K562 (cell line): Measurements from ENCODE around the gene CORO2A.

Experiments
- CTCF ChIP-seq, 3 experiments: IDR thresholded peaks in 2 of 3; conservative IDR thresholded peaks in 1 of 3; 2 replicates each; pipeline ENCODE4 v1.5.1; 2011 to 2012; ENCODE audit warnings: low read length in 3 of 3, mild to moderate bottlenecking in 3 of 3, control low read depth in 2 of 3, improper control_type of control experiment in 1 of 3, inconsistent platforms in 1 of 3, low read depth in 1 of 3, mixed read lengths in 1 of 3, moderate library complexity in 1 of 3; ENCODE audit not compliant: insufficient read depth in 2 of 3
- E2F5 ChIP-seq: sonication (generic); formaldehyde crosslinking; IDR thresholded peaks from 2 replicates; pipeline ENCODE4 v1.8.0; 2022; ENCODE audit warnings: mild to moderate bottlenecking, missing genetic modification reagents
- ELK1 ChIP-seq: sonication (generic); formaldehyde crosslinking; IDR thresholded peaks from 2 replicates; pipeline ENCODE4 v1.8.1; 2022; ENCODE audit warnings: missing genetic modification reagents
- EZH2 ChIP-seq: IDR thresholded peaks from 2 replicates; pipeline ENCODE4 v1.6.1; 2012; ENCODE audit warnings: low read depth, mild to moderate bottlenecking, inconsistent platforms, low read length, borderline replicate concordance
- MAX ChIP-seq: sonication (generic); formaldehyde crosslinking; IDR thresholded peaks from 2 replicates; pipeline ENCODE4 v1.9.0; 2022; ENCODE audit warnings: mild to moderate bottlenecking, missing genetic modification reagents
- NFATC3 ChIP-seq: fragments of 450-650 bp; IDR thresholded peaks from 2 replicates; pipeline ENCODE4 v1.6.1; 2017; ENCODE audit warnings: mild to moderate bottlenecking
- NR3C1 ChIP-seq: sonication (generic); formaldehyde crosslinking; IDR thresholded peaks from 2 replicates; pipeline ENCODE4 v1.8.1; 2022; ENCODE audit warnings: missing genetic modification reagents
- POLR2A ChIP-seq: fragments of 450-650 bp; conservative IDR thresholded peaks from 2 replicates; pipeline ENCODE4 v1.6.1; 2016
- SIN3A ChIP-seq, 2 experiments: fragments of 150-350 bp in 1 of 2; IDR thresholded peaks; 2 replicates each; pipeline ENCODE4 v1.6.1; 2011 to 2016; ENCODE audit warnings: borderline replicate concordance in 2 of 2, low read depth in 2 of 2, low read length in 2 of 2, mild to moderate bottlenecking in 2 of 2, moderate library complexity in 2 of 2; ENCODE audit not compliant: control insufficient read depth in 1 of 2
- SMARCA5 ChIP-seq: fragments of 450-650 bp; IDR thresholded peaks from 2 replicates; pipeline ENCODE4 v1.6.1; 2016
- SMC3 ChIP-seq: conservative IDR thresholded peaks from 2 replicates; pipeline ENCODE4 v1.6.1; 2011; ENCODE audit warnings: low read depth, low read length, improper control_type of control experiment; ENCODE audit not compliant: insufficient read depth
- USF2 ChIP-seq: sonication (generic); formaldehyde crosslinking; IDR thresholded peaks from 2 replicates; pipeline ENCODE4 v1.5.0; 2020; ENCODE audit warnings: missing genetic modification reagents
- ZFP36 ChIP-seq: fragments of 150-350 bp; IDR thresholded peaks from 2 replicates; pipeline ENCODE4 v1.6.1; 2018; ENCODE audit warnings: low read length, low read depth; ENCODE audit not compliant: partially characterized antibody

- TF ChIP-seq SMC3 = no peak
- no peak for TF ChIP-seq CTCF (IDR thresholded peaks at IDR 0.05 in 2 of 3, conservative IDR thresholded peaks at IDR 0.05 in 1 of 3; ENCODE audit: insufficient read depth in 2 of 3, low read depth in 1 of 3, low read length in 3 of 3)
- no peak for TF ChIP-seq ZFP36
- TF ChIP-seq MAX (CRISPR knock-in tag) = no peak
- no peak for TF ChIP-seq USF2
- TF ChIP-seq SIN3A (IDR thresholded peaks at IDR 0.05; ENCODE audit: borderline replicate concordance in 2 of 2, control insufficient read depth in 1 of 2, low read depth in 2 of 2, low read length in 2 of 2) = no peak
- TF ChIP-seq NR3C1 = no peak
- TF ChIP-seq ELK1 (CRISPR knock-in tag) = no peak
- TF ChIP-seq NFATC3 = no peak
- no peak for TF ChIP-seq E2F5 (CRISPR knock-in tag)
- no peak for TF ChIP-seq EZH2
- no peak for TF ChIP-seq POLR2A
- no peak for TF ChIP-seq SMARCA5
These were observed 16.2 kb upstream of the CORO2A start for GRCh38 chr9:98208635-98209034.
